ENCODE measurements around the gene TSC22D2.
A peak's percentile ranks its signal among the peaks of the same experiment; 100 is the strongest.

DNA sequence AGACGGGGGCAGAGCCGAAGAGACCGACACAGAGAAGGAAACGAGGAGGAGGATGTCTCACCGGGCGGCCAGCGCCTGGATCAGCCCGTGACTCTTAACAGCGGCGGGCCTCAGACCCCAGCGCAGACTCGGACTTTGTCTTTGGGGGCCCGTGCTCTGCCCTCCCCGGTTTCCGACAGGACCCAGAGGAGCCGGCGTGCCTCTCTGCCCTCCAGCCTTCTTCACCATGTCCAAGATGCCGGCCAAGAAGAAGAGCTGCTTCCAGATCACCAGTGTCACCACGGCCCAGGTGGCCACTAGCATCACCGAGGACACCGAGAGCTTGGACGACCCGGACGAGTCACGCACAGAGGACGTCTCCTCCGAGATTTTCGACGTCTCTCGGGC is 1.0 kb downstream of the TSC22D2 start:
- no peak for TF ChIP-seq EP300 (IDR thresholded peaks at IDR 0.05; ENCODE audit: borderline replicate concordance)
- no peak for TF ChIP-seq YY1 (IDR thresholded peaks at IDR 0.05; ENCODE audit: low read depth)
- TF ChIP-seq, protein P1, sequence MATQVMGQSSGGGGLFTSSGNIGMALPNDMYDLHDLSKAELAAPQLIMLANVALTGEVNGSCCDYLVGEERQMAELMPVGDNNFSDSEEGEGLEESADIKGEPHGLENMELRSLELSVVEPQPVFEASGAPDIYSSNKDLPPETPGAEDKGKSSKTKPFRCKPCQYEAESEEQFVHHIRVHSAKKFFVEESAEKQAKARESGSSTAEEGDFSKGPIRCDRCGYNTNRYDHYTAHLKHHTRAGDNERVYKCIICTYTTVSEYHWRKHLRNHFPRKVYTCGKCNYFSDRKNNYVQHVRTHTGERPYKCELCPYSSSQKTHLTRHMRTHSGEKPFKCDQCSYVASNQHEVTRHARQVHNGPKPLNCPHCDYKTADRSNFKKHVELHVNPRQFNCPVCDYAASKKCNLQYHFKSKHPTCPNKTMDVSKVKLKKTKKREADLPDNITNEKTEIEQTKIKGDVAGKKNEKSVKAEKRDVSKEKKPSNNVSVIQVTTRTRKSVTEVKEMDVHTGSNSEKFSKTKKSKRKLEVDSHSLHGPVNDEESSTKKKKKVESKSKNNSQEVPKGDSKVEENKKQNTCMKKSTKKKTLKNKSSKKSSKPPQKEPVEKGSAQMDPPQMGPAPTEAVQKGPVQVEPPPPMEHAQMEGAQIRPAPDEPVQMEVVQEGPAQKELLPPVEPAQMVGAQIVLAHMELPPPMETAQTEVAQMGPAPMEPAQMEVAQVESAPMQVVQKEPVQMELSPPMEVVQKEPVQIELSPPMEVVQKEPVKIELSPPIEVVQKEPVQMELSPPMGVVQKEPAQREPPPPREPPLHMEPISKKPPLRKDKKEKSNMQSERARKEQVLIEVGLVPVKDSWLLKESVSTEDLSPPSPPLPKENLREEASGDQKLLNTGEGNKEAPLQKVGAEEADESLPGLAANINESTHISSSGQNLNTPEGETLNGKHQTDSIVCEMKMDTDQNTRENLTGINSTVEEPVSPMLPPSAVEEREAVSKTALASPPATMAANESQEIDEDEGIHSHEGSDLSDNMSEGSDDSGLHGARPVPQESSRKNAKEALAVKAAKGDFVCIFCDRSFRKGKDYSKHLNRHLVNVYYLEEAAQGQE (IDR thresholded peaks at IDR 0.05; ENCODE audit: low read depth), result no peak
- no peak for TF ChIP-seq CREB1 (IDR thresholded peaks at IDR 0.05; ENCODE audit: low read depth)
- TF ChIP-seq TEAD4 (IDR thresholded peaks at IDR 0.05), result no peak
- TF ChIP-seq, protein P2, sequence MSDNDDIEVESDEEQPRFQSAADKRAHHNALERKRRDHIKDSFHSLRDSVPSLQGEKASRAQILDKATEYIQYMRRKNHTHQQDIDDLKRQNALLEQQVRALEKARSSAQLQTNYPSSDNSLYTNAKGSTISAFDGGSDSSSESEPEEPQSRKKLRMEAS (IDR thresholded peaks at IDR 0.05), result no peak
- TF ChIP-seq FOXM1 (IDR thresholded peaks at IDR 0.05; ENCODE audit: borderline replicate concordance, low read depth), result no peak
- TF ChIP-seq, protein P3, sequence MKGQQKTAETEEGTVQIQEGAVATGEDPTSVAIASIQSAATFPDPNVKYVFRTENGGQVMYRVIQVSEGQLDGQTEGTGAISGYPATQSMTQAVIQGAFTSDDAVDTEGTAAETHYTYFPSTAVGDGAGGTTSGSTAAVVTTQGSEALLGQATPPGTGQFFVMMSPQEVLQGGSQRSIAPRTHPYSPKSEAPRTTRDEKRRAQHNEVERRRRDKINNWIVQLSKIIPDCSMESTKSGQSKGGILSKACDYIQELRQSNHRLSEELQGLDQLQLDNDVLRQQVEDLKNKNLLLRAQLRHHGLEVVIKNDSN (IDR thresholded peaks at IDR 0.05), result no peak
- no peak for TF ChIP-seq TCF12 (IDR thresholded peaks at IDR 0.05; ENCODE audit: low read depth)
- TF ChIP-seq TAF1 (IDR thresholded peaks at IDR 0.05; ENCODE audit: low read depth), result 0 out of 2 replicates have a peak, but pooled peaks have one; percentile 2
- TF ChIP-seq RAD21 (IDR thresholded peaks at IDR 0.05; ENCODE audit: low read depth), result no peak
- no peak for TF ChIP-seq CEBPB (IDR thresholded peaks at IDR 0.05)
